GM06990 (cell line): Measurements from ENCODE around the gene HYKK.
"Not testable (repeated sequence)": the region's sequence is repeated elsewhere in the genome, so short reads cannot be mapped to it uniquely, and the experiment has no call there.

Experiments used
- DNase-seq: peaks from one replicate; pipeline ENCODE4 v3.0.0-alpha.2; 2011; ENCODE audit not compliant: insufficient read length; ENCODE audit errors: extremely low read depth
- H3K27me3 ChIP-seq: replicated peaks from 2 replicates; pipeline ENCODE4 v1.6.0; 2011; ENCODE audit warnings: low read length; ENCODE audit not compliant: control insufficient read depth, insufficient read depth
- H3K36me3 ChIP-seq: 2 replicates; pipeline ENCODE4 v1.5.1; 2011; ENCODE audit warnings: low read length; ENCODE audit not compliant: control insufficient read depth, insufficient read depth
- H3K4me3 ChIP-seq: replicated peaks from 2 replicates; pipeline ENCODE4 v1.5.1; 2011; ENCODE audit warnings: low read depth, mild to moderate bottlenecking, control low read depth, low read length
- TF ChIP-seq, protein P1 (sequence below): IDR thresholded peaks from 2 replicates; pipeline ENCODE4 v1.5.1; 2011; ENCODE audit warnings: low read length, control low read depth, mild to moderate bottlenecking, inconsistent platforms; ENCODE audit not compliant: insufficient read depth, poor library complexity, severe bottlenecking

Gene HYKK

GRCh38 chr15:78508272-78508671, 895 bp downstream of the HYKK start:
- no peaks in the 10 kb centered on the region for H3K27me3 ChIP-seq
- no peaks in the 10 kb centered on the region for H3K36me3 ChIP-seq
- no peak for DNase-seq
- TF ChIP-seq, protein P1, sequence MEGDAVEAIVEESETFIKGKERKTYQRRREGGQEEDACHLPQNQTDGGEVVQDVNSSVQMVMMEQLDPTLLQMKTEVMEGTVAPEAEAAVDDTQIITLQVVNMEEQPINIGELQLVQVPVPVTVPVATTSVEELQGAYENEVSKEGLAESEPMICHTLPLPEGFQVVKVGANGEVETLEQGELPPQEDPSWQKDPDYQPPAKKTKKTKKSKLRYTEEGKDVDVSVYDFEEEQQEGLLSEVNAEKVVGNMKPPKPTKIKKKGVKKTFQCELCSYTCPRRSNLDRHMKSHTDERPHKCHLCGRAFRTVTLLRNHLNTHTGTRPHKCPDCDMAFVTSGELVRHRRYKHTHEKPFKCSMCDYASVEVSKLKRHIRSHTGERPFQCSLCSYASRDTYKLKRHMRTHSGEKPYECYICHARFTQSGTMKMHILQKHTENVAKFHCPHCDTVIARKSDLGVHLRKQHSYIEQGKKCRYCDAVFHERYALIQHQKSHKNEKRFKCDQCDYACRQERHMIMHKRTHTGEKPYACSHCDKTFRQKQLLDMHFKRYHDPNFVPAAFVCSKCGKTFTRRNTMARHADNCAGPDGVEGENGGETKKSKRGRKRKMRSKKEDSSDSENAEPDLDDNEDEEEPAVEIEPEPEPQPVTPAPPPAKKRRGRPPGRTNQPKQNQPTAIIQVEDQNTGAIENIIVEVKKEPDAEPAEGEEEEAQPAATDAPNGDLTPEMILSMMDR = no peak
- H3K4me3 ChIP-seq = peak overlapping the region; percentile 91

- no peak overlapping the region for H3K4me3 ChIP-seq
- no peak for DNase-seq
- TF ChIP-seq, protein P1 = no peak
- H3K36me3 ChIP-seq = no peaks in the 10 kb centered on the region
- no peaks in the 10 kb centered on the region for H3K27me3 ChIP-seq
Observed at GRCh38 chr15:78509726-78510312, 2.4 kb downstream of the HYKK start.

GRCh38 chr15:78520035-78520434, 12.7 kb downstream of the HYKK start:
- H3K4me3 ChIP-seq, DNase-seq, H3K36me3 ChIP-seq: not testable (repeated sequence)

GRCh38 chr15:78524230-78524629, 16.9 kb downstream of the HYKK start:
- no peak for DNase-seq
- TF ChIP-seq, protein P1 = no peak
- H3K4me3 ChIP-seq = no peak overlapping the region
- no peaks in the 10 kb centered on the region for H3K36me3 ChIP-seq
- H3K27me3 ChIP-seq = no peaks in the 10 kb centered on the region

More at GRCh38 chr15:78520035-78520434, 12.7 kb downstream of the HYKK start:
- H3K27me3 ChIP-seq = not testable (repeated sequence)

DNA sequence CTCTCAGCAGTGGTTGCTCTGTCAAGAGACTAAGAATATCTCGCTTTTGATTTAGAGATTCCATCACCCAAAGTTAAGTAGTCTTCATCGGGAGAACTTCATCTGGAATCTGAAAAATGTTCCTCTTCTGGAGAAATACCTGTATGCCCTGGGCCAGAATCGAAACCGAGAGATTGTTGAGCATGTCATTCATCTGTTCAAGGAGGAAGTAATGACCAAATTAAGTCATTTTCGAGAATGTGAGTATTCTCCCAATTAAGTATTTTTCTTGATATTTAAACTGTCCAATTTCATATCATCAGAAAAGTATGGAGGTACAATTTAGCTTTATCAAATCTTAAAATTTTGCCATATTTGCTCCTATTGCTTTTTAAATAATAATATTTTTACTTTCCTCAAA, 19.9 kb downstream of the HYKK start:
- Histone ChIP-seq H3K4me3 (no peak overlapping the region), H3K36me3 (no peaks in the 10 kb centered on the region), H3K27me3 (no peaks in the 10 kb centered on the region)
- TF ChIP-seq, protein P1 = no peak
- DNase-seq = no peak

DNA sequence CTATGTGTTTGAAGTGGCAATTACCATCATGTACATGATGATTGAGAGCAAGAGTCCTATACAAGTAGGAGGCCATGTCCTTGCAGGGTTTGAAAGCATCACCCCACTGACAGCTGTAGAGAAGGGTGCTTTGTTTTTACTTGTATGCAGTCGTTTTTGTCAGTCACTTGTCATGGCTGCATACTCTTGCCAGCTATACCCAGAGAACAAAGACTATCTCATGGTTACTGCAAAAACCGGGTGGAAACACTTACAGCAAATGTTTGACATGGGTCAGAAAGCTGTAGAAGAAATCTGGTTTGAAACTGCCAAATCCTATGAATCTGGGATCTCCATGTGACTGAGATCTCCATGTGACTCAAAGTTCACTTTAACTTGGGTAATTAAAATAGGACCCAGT, 26.0 kb downstream of the HYKK start:
- no peak overlapping the region for H3K4me3 ChIP-seq
- no peak for DNase-seq
- no peaks in the 10 kb centered on the region for H3K36me3 ChIP-seq
- TF ChIP-seq, protein P1 = no peak
- H3K27me3 ChIP-seq = no peaks in the 10 kb centered on the region
